HG03521 (cell line): ENCODE results near the gene CDKL1.
A peak's percentile ranks its signal among the peaks of the same experiment; 100 is the strongest.
"Not testable (repeated sequence)": the region's sequence is repeated elsewhere in the genome, so short reads cannot be mapped to it uniquely, and the experiment has no call there.

Source experiments
- ATAC-seq: cut with Tn5 transposase; IDR thresholded peaks from one replicate; pipeline ENCODE4 v1.9.1; 2021; ENCODE audit warnings: mild to moderate bottlenecking, moderate library complexity; ENCODE audit not compliant: unreplicated experiment

The CDKL1 gene

GRCh38 chr14:50388256-50388931 lies 8.3 kb downstream of the CDKL1 start:
- ATAC-seq: no peak

- ATAC-seq: no peak
These were observed 9.1 kb downstream of the CDKL1 start for GRCh38 chr14:50387548-50387947.

GRCh38 chr14:50383618-50384225 lies 13.0 kb downstream of the CDKL1 start:
- ATAC-seq: no peak

- no peak for ATAC-seq
These were observed 14.8 kb downstream of the CDKL1 start for GRCh38 chr14:50381823-50382287.

- ATAC-seq: no peak
These were observed 15.7 kb downstream of the CDKL1 start for GRCh38 chr14:50381008-50381407.

- no peak for ATAC-seq
These were observed 16.2 kb downstream of the CDKL1 start for GRCh38 chr14:50380455-50380854.

GRCh38 chr14:50379563-50379962 lies 17.1 kb downstream of the CDKL1 start:
- no peak for ATAC-seq

GRCh38 chr14:50377550-50378085 lies 19.1 kb downstream of the CDKL1 start:
- no peak for ATAC-seq

GRCh38 chr14:50375760-50376159 lies 20.9 kb downstream of the CDKL1 start:
- no peak for ATAC-seq

GRCh38 chr14:50373959-50374358 lies 22.7 kb downstream of the CDKL1 start:
- no peak for ATAC-seq

- ATAC-seq: no peak
These were observed 25.1 kb downstream of the CDKL1 start for GRCh38 chr14:50371546-50371945.

- no peak for ATAC-seq
These were observed 30.1 kb downstream of the CDKL1 start for GRCh38 chr14:50366589-50366988.

GRCh38 chr14:50366115-50366514 lies 30.6 kb downstream of the CDKL1 start:
- no peak for ATAC-seq

- ATAC-seq: not testable (repeated sequence)
These were observed 31.1 kb downstream of the CDKL1 start for GRCh38 chr14:50365572-50365971.

GRCh38 chr14:50364792-50365191 lies 31.9 kb downstream of the CDKL1 start:
- ATAC-seq: no peak

GRCh38 chr14:50363714-50364111 lies 33.0 kb downstream of the CDKL1 start:
- peak; percentile 90 for ATAC-seq

GRCh38 chr14:50362764-50363713 lies 33.6 kb downstream of the CDKL1 start:
- peak; percentile 4 for ATAC-seq

- not testable (repeated sequence) for ATAC-seq
These were observed 34.9 kb downstream of the CDKL1 start for GRCh38 chr14:50361473-50362403.

GRCh38 chr14:50360851-50361250 lies 35.8 kb downstream of the CDKL1 start:
- no peak for ATAC-seq

GRCh38 chr14:50360093-50360492 lies 36.6 kb downstream of the CDKL1 start:
- no peak for ATAC-seq
